ENCODE results near the gene KCTD3. TPM values are rescaled to one million over a fixed set of nuclear protein-coding genes. Genes with fewer than 3 reads are reported as not detected.

The KCTD3 gene
- total RNA-seq, 1 experiment from 2014 or later = 39.3 TPM

DNA sequence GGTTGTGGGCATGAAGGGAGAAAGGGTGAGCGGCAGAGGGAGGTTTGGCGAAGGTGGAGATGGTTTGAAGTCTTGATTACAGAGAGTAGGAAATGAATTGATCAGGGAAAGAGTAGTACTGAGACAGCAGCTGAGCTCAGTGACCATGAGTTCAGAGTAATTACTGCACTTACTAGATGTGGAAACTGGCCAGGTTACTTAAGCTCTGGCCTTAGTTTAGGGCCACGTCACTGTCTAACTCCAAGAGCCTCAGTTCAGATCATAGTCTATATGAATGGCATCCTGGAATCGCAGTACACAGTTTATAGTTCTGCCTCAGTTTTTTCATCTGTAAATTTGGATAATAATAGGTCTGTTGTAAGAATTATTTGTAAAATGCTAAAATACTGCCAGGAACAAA is 78.1 kb downstream of the KCTD3 start:
- no peak for DNase-seq
- peaks cover 4% of the 10 kb centered on the region for H3K4me1 ChIP-seq (ENCODE audit: insufficient read depth, low read length)
- no peak overlapping the region for H3K4ac ChIP-seq (ENCODE audit: low read depth, low read length)
- no peak overlapping the region; a peak in 1 of 5 replicates for H3K4me3 Mint-ChIP-seq
- no peak overlapping the region for H4K5ac ChIP-seq (ENCODE audit: insufficient read length, low read depth, low read length)
- peaks cover 19 to 20% of the 10 kb centered on the region in 2 experiments for H3K4me1 Mint-ChIP-seq
- no peak overlapping the region for H2AFZ ChIP-seq (ENCODE audit: low read length)
- no peak overlapping the region for H2AK5ac ChIP-seq (ENCODE audit: insufficient read length, low read length)
- H3K9ac ChIP-seq (ENCODE audit: extremely low read depth, insufficient read length, low read length) = no peak overlapping the region
- H3K23ac ChIP-seq (ENCODE audit: insufficient read length, low read depth, low read length) = no peak overlapping the region
- H2BK20ac ChIP-seq (ENCODE audit: low read depth, low read length, poor library complexity, severe bottlenecking) = no peak overlapping the region
- no peak overlapping the region for H2BK12ac ChIP-seq (ENCODE audit: insufficient read length, low read depth, low read length)
- no peak overlapping the region for H3K18ac ChIP-seq (ENCODE audit: insufficient read length, low read depth, low read length)
- no peak overlapping the region for H3T11ph ChIP-seq (ENCODE audit: low read length)
- no peak overlapping the region for H4K8ac ChIP-seq (replicated peaks; ENCODE audit: insufficient read length, low read depth, low read length)
- H3K36me3 Mint-ChIP-seq (ENCODE audit: insufficient read depth in 1 of 3, low read depth in 3 of 3) = no peaks in the 10 kb centered on the region
- no peaks in the 10 kb centered on the region for H3K9me3 ChIP-seq (ENCODE audit: control insufficient read depth, low read depth, low read length)
- no peaks in the 10 kb centered on the region for H3K27me3 Mint-ChIP-seq (ENCODE audit: low read depth)
- H3K4me2 ChIP-seq (ENCODE audit: insufficient read depth, insufficient read length, low read length) = no peak overlapping the region
- 100% methylated on average over 1 of the region's 4 CpGs for WGBS (ENCODE audit: extremely low coverage, insufficient read length, low lambda C conversion rate)
- no peak overlapping the region for H2BK15ac ChIP-seq (ENCODE audit: low read depth, low read length)
- H3K79me1 ChIP-seq (ENCODE audit: insufficient read depth, low read depth, low read length, poor library complexity, severe bottlenecking) = no peaks in the 10 kb centered on the region
- no peak overlapping the region for H2BK120ac ChIP-seq (ENCODE audit: low read depth, low read length, poor library complexity, severe bottlenecking)
- H3K14ac ChIP-seq (ENCODE audit: insufficient read depth, low read length) = no peak overlapping the region
- no peaks in the 10 kb centered on the region for H4K20me1 ChIP-seq (ENCODE audit: control insufficient read depth, insufficient read depth, insufficient read length)
- no peaks in the 10 kb centered on the region for H3K27me3 ChIP-seq (ENCODE audit: insufficient read depth, low read length)
- no peak overlapping the region for H4K91ac ChIP-seq (ENCODE audit: insufficient read length, low read depth, low read length)
- no peak overlapping the region for H2BK5ac ChIP-seq (ENCODE audit: insufficient read length, low read length)
- no peaks in the 10 kb centered on the region for H3K79me2 ChIP-seq (ENCODE audit: insufficient read depth, low read length)
- no peaks in the 10 kb centered on the region for H3K23me2 ChIP-seq (ENCODE audit: insufficient read length, low read depth, low read length, poor library complexity, severe bottlenecking)
- TF ChIP-seq, protein P1, sequence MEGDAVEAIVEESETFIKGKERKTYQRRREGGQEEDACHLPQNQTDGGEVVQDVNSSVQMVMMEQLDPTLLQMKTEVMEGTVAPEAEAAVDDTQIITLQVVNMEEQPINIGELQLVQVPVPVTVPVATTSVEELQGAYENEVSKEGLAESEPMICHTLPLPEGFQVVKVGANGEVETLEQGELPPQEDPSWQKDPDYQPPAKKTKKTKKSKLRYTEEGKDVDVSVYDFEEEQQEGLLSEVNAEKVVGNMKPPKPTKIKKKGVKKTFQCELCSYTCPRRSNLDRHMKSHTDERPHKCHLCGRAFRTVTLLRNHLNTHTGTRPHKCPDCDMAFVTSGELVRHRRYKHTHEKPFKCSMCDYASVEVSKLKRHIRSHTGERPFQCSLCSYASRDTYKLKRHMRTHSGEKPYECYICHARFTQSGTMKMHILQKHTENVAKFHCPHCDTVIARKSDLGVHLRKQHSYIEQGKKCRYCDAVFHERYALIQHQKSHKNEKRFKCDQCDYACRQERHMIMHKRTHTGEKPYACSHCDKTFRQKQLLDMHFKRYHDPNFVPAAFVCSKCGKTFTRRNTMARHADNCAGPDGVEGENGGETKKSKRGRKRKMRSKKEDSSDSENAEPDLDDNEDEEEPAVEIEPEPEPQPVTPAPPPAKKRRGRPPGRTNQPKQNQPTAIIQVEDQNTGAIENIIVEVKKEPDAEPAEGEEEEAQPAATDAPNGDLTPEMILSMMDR (conservative IDR thresholded peaks at IDR 0.05) = no peak
- H3K56ac ChIP-seq (ENCODE audit: insufficient read length, low read depth, low read length) = no peak overlapping the region
- H3K27ac Mint-ChIP-seq = no peak overlapping the region
- H3K9me3 Mint-ChIP-seq = no peaks in the 10 kb centered on the region
- H3K27ac ChIP-seq (ENCODE audit: insufficient read length, low read depth, low read length) = no peak overlapping the region

Data from H9 (cell line).